Right lobe of liver (tissue), 4 donors: ENCODE results near the gene TGFBR3.

ENCODE experiments used
- POLR2A ChIP-seq: fragments of 450-650 bp; IDR thresholded peaks from one replicate; pipeline ENCODE4 v1.6.1; 2017; ENCODE audit warnings: antibody characterized with exemption, mild to moderate bottlenecking
- TF ChIP-seq, protein P1 (sequence below), 4 donors: fragments of 200-600 bp in 3 of 4; fragments of 450-650 bp in 1 of 4; IDR thresholded peaks; one replicate each; pipeline versions ENCODE4 v1.5.1 to v1.8.0; 2016 to 2022; ENCODE audit warnings: antibody characterized with exemption in 4 of 4, mild to moderate bottlenecking in 2 of 4
- donor health status: DM: no; HTN: no; CAD: no.
- donor health status: DM: no; HTN: no; CAD: no.
- donor health status: DM: no; HTN: yes; CAD: no.

GRCh38 chr1:91866425-91866824, 19.5 kb downstream of the TGFBR3 start:
- TF ChIP-seq, protein P1, sequence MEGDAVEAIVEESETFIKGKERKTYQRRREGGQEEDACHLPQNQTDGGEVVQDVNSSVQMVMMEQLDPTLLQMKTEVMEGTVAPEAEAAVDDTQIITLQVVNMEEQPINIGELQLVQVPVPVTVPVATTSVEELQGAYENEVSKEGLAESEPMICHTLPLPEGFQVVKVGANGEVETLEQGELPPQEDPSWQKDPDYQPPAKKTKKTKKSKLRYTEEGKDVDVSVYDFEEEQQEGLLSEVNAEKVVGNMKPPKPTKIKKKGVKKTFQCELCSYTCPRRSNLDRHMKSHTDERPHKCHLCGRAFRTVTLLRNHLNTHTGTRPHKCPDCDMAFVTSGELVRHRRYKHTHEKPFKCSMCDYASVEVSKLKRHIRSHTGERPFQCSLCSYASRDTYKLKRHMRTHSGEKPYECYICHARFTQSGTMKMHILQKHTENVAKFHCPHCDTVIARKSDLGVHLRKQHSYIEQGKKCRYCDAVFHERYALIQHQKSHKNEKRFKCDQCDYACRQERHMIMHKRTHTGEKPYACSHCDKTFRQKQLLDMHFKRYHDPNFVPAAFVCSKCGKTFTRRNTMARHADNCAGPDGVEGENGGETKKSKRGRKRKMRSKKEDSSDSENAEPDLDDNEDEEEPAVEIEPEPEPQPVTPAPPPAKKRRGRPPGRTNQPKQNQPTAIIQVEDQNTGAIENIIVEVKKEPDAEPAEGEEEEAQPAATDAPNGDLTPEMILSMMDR (IDR thresholded peaks at IDR 0.05), result no peak
- TF ChIP-seq POLR2A, result no peak
